ENCODE data around the gene ZNF70.

ZNF70 gene

GRCh38 chr22:23760056-23760455, 9.1 kb upstream of the ZNF70 start:
- Histone ChIP-seq H3K4me1 (ENCODE audit: control insufficient read depth, insufficient read depth, low read depth, low read length) (peaks cover 9% of the 10 kb centered on the region), H2AK5ac (ENCODE audit: low read length, severe bottlenecking) (no peak overlapping the region), H2BK12ac (ENCODE audit: low read length in 2 of 2) (no peak overlapping the region), H3K27ac (ENCODE audit: low read length, poor library complexity, severe bottlenecking) (no peak overlapping the region), H3K36me3 (ENCODE audit: control insufficient read depth in 1 of 2, insufficient read depth in 2 of 2, low read depth in 1 of 2, low read length in 2 of 2) (peaks cover 0 to 8% of the 10 kb centered on the region in 2 experiments), H4K8ac (ENCODE audit: low read length) (no peak overlapping the region), H3K79me1 (replicated peaks; ENCODE audit: low read length, poor library complexity, severe bottlenecking) (no peaks in the 10 kb centered on the region), H4K91ac (ENCODE audit: low read length) (no peak overlapping the region), H3K23ac (ENCODE audit: low read length in 2 of 2) (no peak overlapping the region), H3K14ac (ENCODE audit: low read length in 2 of 2) (no peak overlapping the region), H3K27me3 (ENCODE audit: control insufficient read depth in 1 of 2, insufficient read depth in 1 of 2, low read length in 2 of 2) (peaks cover 0 to 8% of the 10 kb centered on the region in 2 experiments), H2AFZ (ENCODE audit: low read depth, low read length) (no peak overlapping the region), H3K4me3 (ENCODE audit: insufficient read depth in 1 of 2, low read depth in 1 of 2, low read length in 2 of 2) (no peak overlapping the region), H2BK15ac (ENCODE audit: low read depth, poor library complexity, severe bottlenecking) (no peak overlapping the region), H3K4ac (ENCODE audit: low read depth in 1 of 2, low read length in 2 of 2) (no peak overlapping the region), H2BK120ac (ENCODE audit: low read depth, low read length) (no peak overlapping the region), H2BK5ac (ENCODE audit: low read depth, low read length, poor library complexity, severe bottlenecking) (no peak overlapping the region), H3K9me3 (ENCODE audit: control insufficient read depth, low read length) (no peaks in the 10 kb centered on the region), H3K9ac (ENCODE audit: low read length) (no peak overlapping the region), H3K4me2 (ENCODE audit: low read length, poor library complexity, severe bottlenecking) (no peak overlapping the region), H3K18ac (ENCODE audit: low read depth in 1 of 2, low read length in 2 of 2) (no peak overlapping the region)
- DNase-seq = no peak
- WGBS = 90% methylated on average over 6 of the region's 6 CpGs

- H3K36me3 ChIP-seq (ENCODE audit: control insufficient read depth in 1 of 2, insufficient read depth in 2 of 2, low read depth in 1 of 2, low read length in 2 of 2) = peaks cover 0 to 3% of the 10 kb centered on the region in 2 experiments
Observed at GRCh38 chr22:23759566-23759965, 8.7 kb upstream of the ZNF70 start.

DNA sequence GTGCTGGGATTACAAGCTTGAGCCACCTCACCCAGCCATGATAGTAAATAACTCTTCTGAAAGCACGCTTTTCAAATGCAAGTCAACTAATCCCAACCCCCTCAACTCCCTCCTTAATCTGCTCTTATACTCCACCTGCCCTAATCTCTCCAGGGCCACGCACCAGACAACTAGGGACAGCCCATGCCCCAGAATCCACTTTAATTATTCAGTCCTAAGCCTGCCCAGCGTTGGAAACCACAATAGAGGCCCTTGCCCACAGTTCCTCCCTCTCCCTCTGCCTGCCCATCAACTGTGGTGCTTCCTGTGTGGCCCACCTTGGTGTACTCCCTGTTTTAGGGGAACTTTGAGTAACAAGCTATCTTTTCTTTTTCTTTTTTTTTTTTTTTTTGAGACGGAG, 6.0 kb upstream of the ZNF70 start:
- no peak overlapping the region for H3K4me3 ChIP-seq (ENCODE audit: insufficient read depth in 1 of 2, low read depth in 1 of 2, low read length in 2 of 2)
- no peak overlapping the region for H2BK5ac ChIP-seq (ENCODE audit: low read depth, low read length, poor library complexity, severe bottlenecking)
- no peak for DNase-seq
- H3K23ac ChIP-seq (ENCODE audit: low read length in 2 of 2) = no peak overlapping the region
- no peak overlapping the region for H2BK120ac ChIP-seq (ENCODE audit: low read depth, low read length)
- no peak overlapping the region for H4K8ac ChIP-seq (ENCODE audit: low read length)
- peaks cover 0 to 5% of the 10 kb centered on the region in 2 experiments for H3K27me3 ChIP-seq (ENCODE audit: control insufficient read depth in 1 of 2, insufficient read depth in 1 of 2, low read length in 2 of 2)
- no peak overlapping the region for H2BK15ac ChIP-seq (ENCODE audit: low read depth, poor library complexity, severe bottlenecking)
- no peaks in the 10 kb centered on the region for H3K79me1 ChIP-seq (replicated peaks; ENCODE audit: low read length, poor library complexity, severe bottlenecking)
- no peak overlapping the region for H2BK12ac ChIP-seq (ENCODE audit: low read length in 2 of 2)
- H3K9ac ChIP-seq (ENCODE audit: low read length) = no peak overlapping the region
- H3K4ac ChIP-seq (ENCODE audit: low read depth in 1 of 2, low read length in 2 of 2) = no peak overlapping the region
- H3K36me3 ChIP-seq (ENCODE audit: control insufficient read depth in 1 of 2, insufficient read depth in 2 of 2, low read depth in 1 of 2, low read length in 2 of 2) = no peaks in the 10 kb centered on the region
- H3K4me2 ChIP-seq (ENCODE audit: low read length, poor library complexity, severe bottlenecking) = no peak overlapping the region
- H3K9me3 ChIP-seq (ENCODE audit: control insufficient read depth, low read length) = no peaks in the 10 kb centered on the region
- H4K91ac ChIP-seq (ENCODE audit: low read length) = no peak overlapping the region
- H2AFZ ChIP-seq (ENCODE audit: low read depth, low read length) = no peak overlapping the region
- H3K27ac ChIP-seq (ENCODE audit: low read length, poor library complexity, severe bottlenecking) = no peak overlapping the region
- no peak overlapping the region for H3K14ac ChIP-seq (ENCODE audit: low read length in 2 of 2)
- 74% methylated on average over 4 of the region's 4 CpGs for WGBS
- H2AK5ac ChIP-seq (ENCODE audit: low read length, severe bottlenecking) = no peak overlapping the region
- H3K18ac ChIP-seq (ENCODE audit: low read depth in 1 of 2, low read length in 2 of 2) = no peak overlapping the region
- no peaks in the 10 kb centered on the region for H3K4me1 ChIP-seq (ENCODE audit: control insufficient read depth, insufficient read depth, low read depth, low read length)

More at GRCh38 chr22:23759566-23759965, 8.7 kb upstream of the ZNF70 start:
- Histone ChIP-seq H2AFZ (ENCODE audit: low read depth, low read length) (no peak overlapping the region), H2BK15ac (ENCODE audit: low read depth, poor library complexity, severe bottlenecking) (no peak overlapping the region), H3K9ac (ENCODE audit: low read length) (no peak overlapping the region), H2BK5ac (ENCODE audit: low read depth, low read length, poor library complexity, severe bottlenecking) (no peak overlapping the region), H3K14ac (ENCODE audit: low read length in 2 of 2) (no peak overlapping the region), H3K4me1 (ENCODE audit: control insufficient read depth, insufficient read depth, low read depth, low read length) (peaks cover 7% of the 10 kb centered on the region), H3K4ac (ENCODE audit: low read depth in 1 of 2, low read length in 2 of 2) (no peak overlapping the region), H4K91ac (ENCODE audit: low read length) (no peak overlapping the region), H2AK5ac (ENCODE audit: low read length, severe bottlenecking) (no peak overlapping the region), H3K23ac (ENCODE audit: low read length in 2 of 2) (no peak overlapping the region), H3K27me3 (ENCODE audit: control insufficient read depth in 1 of 2, insufficient read depth in 1 of 2, low read length in 2 of 2) (peaks cover 0 to 8% of the 10 kb centered on the region in 2 experiments), H4K8ac (ENCODE audit: low read length) (no peak overlapping the region), H3K18ac (ENCODE audit: low read depth in 1 of 2, low read length in 2 of 2) (no peak overlapping the region), H3K4me3 (ENCODE audit: insufficient read depth in 1 of 2, low read depth in 1 of 2, low read length in 2 of 2) (no peak overlapping the region), H3K9me3 (ENCODE audit: control insufficient read depth, low read length) (no peaks in the 10 kb centered on the region), H2BK12ac (ENCODE audit: low read length in 2 of 2) (no peak overlapping the region), H2BK120ac (ENCODE audit: low read depth, low read length) (no peak overlapping the region), H3K79me1 (replicated peaks; ENCODE audit: low read length, poor library complexity, severe bottlenecking) (no peaks in the 10 kb centered on the region), H3K27ac (ENCODE audit: low read length, poor library complexity, severe bottlenecking) (no peak overlapping the region), H3K4me2 (ENCODE audit: low read length, poor library complexity, severe bottlenecking) (no peak overlapping the region)
- DNase-seq = no peak
- 93% methylated on average over 4 of the region's 4 CpGs for WGBS

GRCh38 chr22:23755711-23756110, 4.8 kb upstream of the ZNF70 start:
- Histone ChIP-seq H3K9ac (ENCODE audit: low read length) (no peak overlapping the region), H3K79me1 (replicated peaks; ENCODE audit: low read length, poor library complexity, severe bottlenecking) (peaks cover under 1% of the 10 kb centered on the region), H2AK5ac (ENCODE audit: low read length, severe bottlenecking) (no peak overlapping the region), H3K27ac (ENCODE audit: low read length, poor library complexity, severe bottlenecking) (no peak overlapping the region), H3K36me3 (ENCODE audit: control insufficient read depth in 1 of 2, insufficient read depth in 2 of 2, low read depth in 1 of 2, low read length in 2 of 2) (no peaks in the 10 kb centered on the region), H3K23ac (ENCODE audit: low read length in 2 of 2) (no peak overlapping the region), H3K18ac (ENCODE audit: low read depth in 1 of 2, low read length in 2 of 2) (no peak overlapping the region), H2BK12ac (ENCODE audit: low read length in 2 of 2) (no peak overlapping the region), H2BK15ac (ENCODE audit: low read depth, poor library complexity, severe bottlenecking) (no peak overlapping the region), H3K9me3 (ENCODE audit: control insufficient read depth, low read length) (no peaks in the 10 kb centered on the region), H3K4me3 (ENCODE audit: insufficient read depth in 1 of 2, low read depth in 1 of 2, low read length in 2 of 2) (no peak overlapping the region), H2BK5ac (ENCODE audit: low read depth, low read length, poor library complexity, severe bottlenecking) (no peak overlapping the region), H3K4me1 (ENCODE audit: control insufficient read depth, insufficient read depth, low read depth, low read length) (peaks cover 6% of the 10 kb centered on the region), H4K91ac (ENCODE audit: low read length) (no peak overlapping the region), H3K4me2 (ENCODE audit: low read length, poor library complexity, severe bottlenecking) (no peak overlapping the region), H3K14ac (ENCODE audit: low read length in 2 of 2) (no peak overlapping the region), H3K27me3 (ENCODE audit: control insufficient read depth in 1 of 2, insufficient read depth in 1 of 2, low read length in 2 of 2) (peaks cover 0 to 5% of the 10 kb centered on the region in 2 experiments), H2BK120ac (ENCODE audit: low read depth, low read length) (no peak overlapping the region), H3K4ac (ENCODE audit: low read depth in 1 of 2, low read length in 2 of 2) (no peak overlapping the region), H2AFZ (ENCODE audit: low read depth, low read length) (no peak overlapping the region), H4K8ac (ENCODE audit: low read length) (no peak overlapping the region)
- WGBS = 92% methylated on average over 7 of the region's 8 CpGs
- no peak for DNase-seq

Data from mesenchymal stem cell (in vitro differentiated cells and primary cell).